Uterus (tissue), 2 donors: Measurements from ENCODE around the gene ABCC11.

Experiments used
- POLR2A ChIP-seq, 2 donors: fragments of 450-650 bp; IDR thresholded peaks; one replicate each; pipeline ENCODE4 v1.6.1; 2016; ENCODE audit warnings: antibody characterized with exemption in 2 of 2, mild to moderate bottlenecking in 1 of 2, moderate library complexity in 1 of 2
- TF ChIP-seq, protein P1 (sequence below), 4 experiments: fragments of 200-600 bp in 2 of 4; fragments of 450-650 bp in 2 of 4; sonication (generic) in 2 of 4; IDR thresholded peaks; one replicate each; pipeline ENCODE4 v1.5.1; 2016 to 2019; ENCODE audit warnings: antibody characterized with exemption in 4 of 4, mild to moderate bottlenecking in 2 of 4, moderate library complexity in 1 of 4

DNA sequence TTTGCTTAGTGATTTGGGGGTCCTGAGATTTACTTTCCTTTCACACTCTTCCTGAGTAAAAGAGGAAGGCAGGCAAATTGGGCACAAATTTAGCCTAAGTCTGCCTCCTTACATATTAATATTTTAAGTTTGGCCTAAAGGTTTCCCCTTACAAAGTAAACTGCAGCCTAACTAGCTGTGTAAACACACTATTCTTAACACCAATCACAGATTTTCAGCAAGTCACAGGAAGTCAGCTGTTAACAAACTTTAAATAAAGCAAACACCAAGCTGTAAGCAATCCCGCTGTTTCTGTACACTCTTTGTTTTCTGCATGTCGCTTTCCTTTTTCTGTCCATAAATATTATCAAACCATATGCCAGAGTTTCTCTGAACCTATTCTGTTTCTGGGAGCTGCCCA lies 45.1 kb upstream of the ABCC11 start:
- TF ChIP-seq, protein P1, sequence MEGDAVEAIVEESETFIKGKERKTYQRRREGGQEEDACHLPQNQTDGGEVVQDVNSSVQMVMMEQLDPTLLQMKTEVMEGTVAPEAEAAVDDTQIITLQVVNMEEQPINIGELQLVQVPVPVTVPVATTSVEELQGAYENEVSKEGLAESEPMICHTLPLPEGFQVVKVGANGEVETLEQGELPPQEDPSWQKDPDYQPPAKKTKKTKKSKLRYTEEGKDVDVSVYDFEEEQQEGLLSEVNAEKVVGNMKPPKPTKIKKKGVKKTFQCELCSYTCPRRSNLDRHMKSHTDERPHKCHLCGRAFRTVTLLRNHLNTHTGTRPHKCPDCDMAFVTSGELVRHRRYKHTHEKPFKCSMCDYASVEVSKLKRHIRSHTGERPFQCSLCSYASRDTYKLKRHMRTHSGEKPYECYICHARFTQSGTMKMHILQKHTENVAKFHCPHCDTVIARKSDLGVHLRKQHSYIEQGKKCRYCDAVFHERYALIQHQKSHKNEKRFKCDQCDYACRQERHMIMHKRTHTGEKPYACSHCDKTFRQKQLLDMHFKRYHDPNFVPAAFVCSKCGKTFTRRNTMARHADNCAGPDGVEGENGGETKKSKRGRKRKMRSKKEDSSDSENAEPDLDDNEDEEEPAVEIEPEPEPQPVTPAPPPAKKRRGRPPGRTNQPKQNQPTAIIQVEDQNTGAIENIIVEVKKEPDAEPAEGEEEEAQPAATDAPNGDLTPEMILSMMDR (IDR thresholded peaks at IDR 0.05), result no peak
- TF ChIP-seq POLR2A (IDR thresholded peaks at IDR 0.05), result no peak
